HG03457 (cell line): ENCODE results near the gene ARHGEF39.

ENCODE experiments used
- ATAC-seq: cut with Tn5 transposase; IDR thresholded peaks from one replicate; pipeline ENCODE4 v1.9.1; 2021; ENCODE audit warnings: moderate number of reproducible peaks; ENCODE audit not compliant: unreplicated experiment

ARHGEF39 gene, protein sequence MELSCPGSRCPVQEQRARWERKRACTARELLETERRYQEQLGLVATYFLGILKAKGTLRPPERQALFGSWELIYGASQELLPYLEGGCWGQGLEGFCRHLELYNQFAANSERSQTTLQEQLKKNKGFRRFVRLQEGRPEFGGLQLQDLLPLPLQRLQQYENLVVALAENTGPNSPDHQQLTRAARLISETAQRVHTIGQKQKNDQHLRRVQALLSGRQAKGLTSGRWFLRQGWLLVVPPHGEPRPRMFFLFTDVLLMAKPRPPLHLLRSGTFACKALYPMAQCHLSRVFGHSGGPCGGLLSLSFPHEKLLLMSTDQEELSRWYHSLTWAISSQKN

DNA sequence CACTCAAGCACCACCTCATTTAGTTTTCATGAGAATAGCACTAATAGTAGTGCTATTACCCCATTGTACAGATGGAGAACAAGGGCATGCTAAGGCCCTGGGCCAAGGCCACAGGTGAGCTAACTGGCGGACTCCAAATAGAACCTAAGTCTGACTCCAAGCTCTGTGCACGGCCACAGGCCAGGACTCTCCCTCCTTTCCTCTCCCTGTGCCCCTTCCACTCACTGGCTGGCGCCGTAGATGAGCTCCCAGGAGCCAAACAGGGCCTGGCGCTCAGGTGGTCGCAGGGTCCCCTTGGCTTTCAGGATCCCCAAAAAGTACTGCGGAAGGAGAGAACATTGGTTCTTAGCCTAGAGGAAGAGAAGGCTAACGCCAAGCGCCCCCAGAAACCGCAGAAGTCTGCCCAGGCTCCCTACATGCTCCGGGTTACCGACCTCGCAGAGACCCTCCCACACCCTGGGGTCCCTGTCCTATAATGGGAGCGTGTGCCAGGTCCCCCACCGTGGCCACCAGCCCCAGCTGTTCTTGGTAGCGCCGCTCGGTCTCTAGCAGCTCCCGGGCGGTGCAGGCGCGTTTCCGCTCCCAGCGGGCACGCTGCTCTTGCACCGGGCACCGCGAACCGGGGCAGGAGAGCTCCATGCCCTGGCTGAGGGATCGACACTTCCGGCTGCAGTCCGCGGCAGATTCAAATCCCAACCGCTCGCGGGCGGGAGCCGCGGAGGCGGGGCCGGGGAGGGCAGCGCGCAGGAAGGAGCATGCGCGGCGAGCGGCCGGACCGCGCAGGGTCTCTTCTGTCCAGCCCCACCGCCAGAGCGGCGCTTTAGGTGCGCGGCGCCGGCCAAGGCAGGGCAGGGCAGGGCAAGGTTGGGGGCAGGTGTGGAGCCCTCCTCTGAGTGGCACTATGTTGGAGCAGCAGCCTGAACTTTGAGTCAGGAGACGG is at the start of gene ARHGEF39:
Gene ARHGEF39, minus strand, starts transcription at position 665 of the 940 bp plus-strand sequence. Its CDS starts 26 bp downstream, at position 639.
- peak; percentile 44 for ATAC-seq

DNA sequence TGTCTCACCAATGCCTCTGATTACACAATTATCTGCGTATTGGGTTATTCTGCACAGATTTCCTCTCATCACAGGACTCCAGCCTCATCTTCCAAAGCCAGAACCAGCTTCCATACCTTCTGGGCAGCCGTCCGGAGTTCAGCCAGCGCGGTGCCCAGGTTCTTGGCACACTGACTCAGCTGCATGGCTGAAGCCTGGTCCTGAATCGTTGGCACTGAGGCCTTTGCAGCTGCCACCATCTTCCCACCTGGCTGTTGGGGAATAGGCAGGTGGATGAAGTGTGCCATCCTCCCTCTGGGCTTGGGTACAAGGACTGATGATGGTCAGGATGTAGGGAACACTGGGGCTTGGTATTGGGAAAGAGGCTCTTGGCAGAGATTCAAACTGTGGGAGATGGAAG is 49.1 kb upstream of the ARHGEF39 start:
- ATAC-seq = no peak

DNA sequence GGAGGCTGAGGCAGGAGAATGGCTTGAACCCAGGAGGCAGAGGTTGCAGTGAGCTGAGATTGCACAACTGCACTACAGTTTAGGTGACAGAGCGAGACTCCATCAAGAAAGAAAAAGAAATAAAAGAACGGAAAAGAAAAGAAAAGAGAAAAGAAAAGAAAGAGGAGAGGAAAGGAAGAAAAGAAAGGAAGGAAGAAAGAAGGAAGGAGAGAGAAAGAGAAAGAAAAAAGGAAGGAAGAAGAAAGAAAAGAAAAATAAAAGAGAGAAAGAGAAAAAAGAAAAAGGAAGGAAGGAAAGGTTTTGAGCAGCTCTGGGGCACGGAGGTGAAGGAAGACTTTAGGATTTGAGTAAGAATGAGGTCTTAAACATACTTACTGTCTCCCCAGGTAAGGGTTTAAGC is 48.6 kb upstream of the ARHGEF39 start:
- no peak for ATAC-seq

DNA sequence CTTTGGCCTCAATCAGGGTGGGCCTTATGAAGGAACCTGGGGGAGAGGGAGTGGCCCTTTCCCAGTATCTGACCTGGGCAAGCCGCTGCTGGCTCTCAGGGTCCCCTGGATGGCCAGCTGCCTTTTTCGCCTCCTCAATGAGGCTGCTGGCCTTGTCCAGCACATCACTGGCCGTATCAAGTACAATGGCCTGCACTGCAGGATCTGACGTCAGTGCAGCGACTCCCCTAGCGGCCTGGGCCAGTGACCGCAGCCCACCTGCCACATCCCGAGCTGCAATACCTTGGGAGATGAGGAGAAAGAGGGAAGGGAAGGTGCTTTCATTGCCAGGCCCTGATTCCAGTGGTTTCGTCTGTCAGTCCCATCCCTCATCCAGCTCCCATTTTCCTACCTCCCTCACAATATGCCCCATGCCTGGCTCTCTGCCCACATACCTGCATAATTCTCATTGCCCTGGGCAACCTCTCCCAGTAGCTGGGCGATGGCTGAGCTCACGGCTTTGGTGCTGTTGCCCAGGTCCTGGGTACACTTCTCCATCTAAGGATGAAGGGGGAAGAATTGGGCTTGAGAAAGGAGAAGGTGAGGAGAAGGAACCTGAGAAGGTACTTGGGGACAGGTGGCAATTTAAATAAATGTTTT is 47.9 kb upstream of the ARHGEF39 start:
- no peak for ATAC-seq

DNA sequence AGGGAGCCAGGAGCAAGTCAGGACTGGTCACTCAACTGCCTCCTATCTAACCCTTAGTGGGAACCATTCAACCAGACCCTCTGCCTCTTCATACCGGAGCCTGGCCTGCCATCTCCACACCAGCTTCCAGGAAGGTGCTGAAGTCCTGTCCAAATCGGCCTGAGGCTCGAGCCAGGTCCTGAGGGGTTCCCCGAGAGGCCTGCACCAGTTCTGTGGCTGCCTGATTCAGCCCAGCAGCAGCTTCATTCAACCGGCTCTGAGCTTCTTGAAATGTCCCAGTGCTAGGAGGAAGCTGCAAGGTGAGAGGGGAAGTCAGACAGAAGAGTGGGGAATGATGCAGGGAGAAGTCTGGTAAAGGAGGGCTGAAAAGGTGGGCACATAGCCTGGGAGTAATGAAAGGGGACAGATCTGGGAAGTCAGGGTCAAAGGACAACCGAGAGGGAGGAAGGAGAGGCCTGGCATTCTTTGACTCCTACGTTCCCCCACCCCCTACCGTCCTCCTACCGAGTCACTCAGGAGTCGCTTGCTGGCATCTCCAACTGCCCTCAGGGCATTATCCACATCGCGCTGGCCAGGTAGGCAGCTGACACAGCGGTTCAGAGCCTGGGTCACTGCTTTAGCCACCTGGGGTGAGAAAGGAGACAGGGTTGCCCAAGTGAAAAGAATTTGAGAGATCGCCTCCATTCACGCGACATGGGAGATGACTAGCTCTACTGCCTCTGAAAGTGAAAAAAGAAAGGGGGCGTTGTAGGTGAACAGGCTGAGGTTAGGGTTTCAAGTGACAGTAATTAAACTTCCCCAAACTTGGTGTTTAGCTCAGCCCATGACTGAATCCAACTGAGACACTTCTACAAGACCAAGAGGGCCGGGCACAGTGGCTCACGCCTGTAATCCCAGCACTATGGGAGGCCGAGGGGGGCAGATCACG is 46.8 kb upstream of the ARHGEF39 start:
- no peak for ATAC-seq

DNA sequence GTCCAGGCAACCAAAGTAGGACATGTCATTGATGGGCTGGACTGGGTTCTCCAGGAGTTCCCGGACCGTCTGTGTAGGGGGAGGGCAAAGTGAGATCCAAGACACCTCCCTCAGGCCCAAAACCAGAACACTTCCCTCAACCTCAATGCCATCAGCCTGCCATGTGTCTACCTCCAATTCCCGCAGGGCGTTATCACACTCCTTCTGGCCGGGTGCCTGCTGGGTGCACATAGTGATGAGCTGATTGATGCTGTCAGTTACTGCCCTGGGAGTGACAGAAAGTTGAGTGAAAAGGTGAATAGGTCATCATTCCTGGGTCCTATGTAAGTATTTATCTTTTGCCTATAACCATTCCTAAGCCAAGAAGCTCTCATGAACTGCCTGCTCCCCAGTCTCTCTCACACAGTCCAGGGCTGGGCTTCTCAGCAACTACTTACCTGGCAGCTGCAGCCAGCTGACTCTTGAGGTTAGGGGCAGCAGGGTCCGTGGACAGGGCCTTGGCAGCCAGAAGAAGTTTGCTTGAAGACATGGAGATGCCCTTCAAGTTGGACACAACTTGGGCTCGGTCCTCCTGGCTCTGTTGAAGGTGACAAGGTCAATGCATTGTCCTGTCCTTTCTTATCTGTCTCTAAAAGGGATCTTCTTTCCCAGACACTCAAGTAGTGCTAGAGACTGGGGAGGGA is 46.0 kb upstream of the ARHGEF39 start:
- ATAC-seq = no peak

DNA sequence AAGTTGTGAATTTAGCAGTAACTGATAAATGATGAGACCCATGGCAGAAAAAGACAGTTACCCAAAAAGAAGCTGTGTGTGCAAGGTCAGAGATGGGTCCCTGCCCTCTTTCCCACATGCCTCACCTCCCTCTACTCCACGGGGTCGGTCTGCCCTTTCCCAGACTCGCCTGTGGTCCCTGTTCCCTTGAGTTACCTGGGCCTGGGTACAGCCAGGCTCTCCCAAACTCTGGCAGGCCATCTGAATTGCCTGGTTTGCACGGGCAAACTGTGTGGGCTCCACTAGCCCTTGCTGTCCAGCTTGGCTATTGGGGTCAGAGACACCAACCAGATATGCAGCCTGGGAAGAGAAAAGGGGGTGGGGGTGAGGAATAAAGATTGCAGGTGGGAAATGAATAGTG is 43.2 kb upstream of the ARHGEF39 start:
- no peak for ATAC-seq

DNA sequence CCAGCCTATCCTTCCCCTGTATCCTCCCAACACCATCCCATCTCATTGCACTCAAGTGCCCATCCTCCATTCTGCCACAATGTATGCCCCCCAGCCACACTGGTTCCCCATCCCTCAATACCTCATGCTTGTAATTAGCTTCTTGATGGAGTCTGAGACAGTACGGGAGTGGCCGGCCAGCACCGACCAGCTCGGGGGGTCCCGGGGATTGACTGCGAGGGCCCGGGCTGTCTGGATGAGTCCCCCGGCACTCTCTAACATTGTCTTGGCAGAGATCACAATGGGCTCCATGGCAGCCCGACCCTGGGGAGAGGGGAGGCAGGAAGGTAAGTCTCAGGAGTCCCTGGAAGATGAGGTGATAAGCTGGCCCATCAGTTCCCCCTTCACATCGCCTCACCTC is 42.0 kb upstream of the ARHGEF39 start:
- ATAC-seq = no peak

DNA sequence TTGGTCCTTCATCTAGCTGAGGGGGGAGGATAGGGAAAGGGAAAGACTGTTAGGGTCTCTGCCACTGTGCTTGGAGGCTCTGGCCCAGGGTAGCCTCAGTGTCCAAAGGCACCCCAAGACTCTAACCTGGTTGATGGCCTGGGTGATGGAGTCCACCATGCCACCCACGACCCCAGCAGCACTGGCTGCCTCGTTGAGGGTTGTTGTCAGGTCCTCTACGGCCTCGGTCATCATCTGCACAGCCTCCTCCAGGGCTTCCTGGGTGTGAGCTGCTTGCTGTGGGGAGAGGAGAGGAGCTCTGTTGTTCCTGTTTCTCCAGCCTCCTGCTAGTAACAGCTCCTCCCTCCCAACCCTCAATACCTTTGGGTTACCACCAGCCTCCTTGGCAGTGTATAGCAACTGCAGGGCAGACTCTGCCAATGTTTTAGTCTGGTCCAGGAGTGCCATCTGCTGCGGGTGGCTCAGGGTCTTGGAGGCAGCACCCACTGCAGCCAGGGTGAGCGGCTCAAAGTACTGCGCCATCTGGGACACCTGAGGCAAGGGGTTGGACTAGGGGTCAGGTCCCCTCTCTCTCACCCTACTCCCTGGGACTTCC is 40.9 kb upstream of the ARHGEF39 start:
- no peak for ATAC-seq

DNA sequence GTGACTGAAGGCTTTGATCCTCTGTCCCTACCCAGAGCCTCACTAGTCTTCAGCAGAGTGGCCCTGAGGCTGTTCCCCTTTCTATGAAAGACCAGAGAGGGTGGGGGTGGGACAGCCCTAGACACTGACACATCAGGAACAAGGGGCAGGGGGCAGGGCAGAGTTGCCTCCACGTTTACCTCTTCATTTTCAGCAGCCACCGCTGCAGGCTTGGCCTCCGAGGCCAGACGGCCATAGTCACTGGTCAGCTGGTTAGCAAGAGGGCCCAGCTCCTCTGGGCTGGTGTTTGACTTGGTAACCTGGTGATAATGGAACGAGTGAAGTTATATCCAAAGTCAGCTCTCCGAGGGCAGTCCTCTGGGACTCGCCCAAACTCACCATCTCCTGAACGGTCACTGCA is 40.4 kb upstream of the ARHGEF39 start:
- no peak for ATAC-seq

DNA sequence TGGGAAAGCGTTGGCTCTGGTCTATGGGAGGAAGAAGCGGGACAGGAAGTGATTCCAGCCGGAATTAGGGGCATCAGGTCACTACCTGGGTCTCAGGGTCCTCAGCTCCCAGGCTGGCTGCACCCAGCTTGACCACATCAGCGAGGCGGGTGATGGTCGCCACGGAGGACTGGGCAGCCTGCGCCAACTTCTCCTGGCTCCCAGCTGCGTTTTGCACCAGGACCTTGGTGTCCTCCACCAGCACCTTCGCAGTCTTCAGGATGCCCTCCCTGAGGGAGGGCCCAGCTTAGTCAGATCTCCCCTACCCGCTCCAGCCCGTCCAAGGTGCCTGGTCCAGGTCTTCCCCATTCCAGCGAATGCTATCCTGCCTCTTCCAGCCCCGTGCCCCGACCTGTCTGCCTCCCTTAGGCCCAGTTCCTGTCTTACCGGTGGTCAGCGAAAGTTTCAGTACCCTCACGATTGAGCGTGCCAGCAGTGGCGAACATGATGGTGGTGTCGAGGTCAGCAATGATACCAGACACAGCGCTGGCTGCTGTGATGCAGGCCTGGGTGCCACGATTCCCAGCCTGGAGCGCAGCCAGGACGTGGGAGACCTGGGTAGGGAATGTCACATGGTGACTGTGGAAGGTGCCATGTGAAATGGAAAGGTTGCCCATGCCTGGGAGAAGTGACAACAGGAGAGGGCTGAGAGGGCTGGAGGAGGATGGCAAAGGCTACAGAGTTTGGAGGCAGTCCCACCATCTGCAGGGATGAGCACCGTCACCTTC is 39.1 kb upstream of the ARHGEF39 start:
- no peak for ATAC-seq

DNA sequence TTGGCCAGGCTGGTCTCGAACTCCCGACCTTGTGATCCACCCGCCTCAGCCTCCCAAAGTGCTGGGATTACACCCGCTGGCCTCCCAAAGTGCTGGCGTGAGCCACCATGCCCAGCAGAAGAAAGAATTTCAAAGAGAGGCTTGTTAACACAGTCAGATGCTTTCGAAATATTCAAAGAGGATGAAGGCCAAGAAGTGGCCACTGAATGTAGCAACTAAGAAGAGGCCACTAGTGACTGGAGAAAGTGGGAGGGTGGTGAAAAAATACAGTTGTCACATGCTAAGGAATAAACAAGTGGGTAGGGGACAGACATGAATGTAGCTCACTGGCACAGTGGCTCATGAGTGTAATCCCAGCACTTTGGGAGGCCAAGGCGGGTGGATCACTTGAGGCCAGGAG is 37.7 kb upstream of the ARHGEF39 start:
- no peak for ATAC-seq

DNA sequence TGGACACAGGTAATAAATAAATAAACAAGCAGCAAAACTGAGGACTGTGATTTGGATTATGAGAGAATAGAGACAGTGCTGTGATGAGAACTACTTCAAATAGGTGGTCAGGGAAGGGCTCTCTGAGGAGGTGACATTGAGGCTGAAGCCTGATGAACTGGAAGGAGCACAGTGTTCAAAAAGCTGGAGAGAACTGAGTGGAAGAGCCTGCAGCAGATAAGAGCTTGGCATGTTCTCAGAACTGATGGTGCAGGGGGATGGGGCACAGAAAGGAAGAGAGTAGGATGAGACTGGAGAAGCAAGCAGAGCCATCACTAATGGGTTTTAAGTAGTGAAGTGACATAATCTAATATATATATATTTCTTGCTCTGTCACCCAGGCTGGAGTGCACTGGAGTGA is 35.9 kb upstream of the ARHGEF39 start:
- no peak for ATAC-seq

DNA sequence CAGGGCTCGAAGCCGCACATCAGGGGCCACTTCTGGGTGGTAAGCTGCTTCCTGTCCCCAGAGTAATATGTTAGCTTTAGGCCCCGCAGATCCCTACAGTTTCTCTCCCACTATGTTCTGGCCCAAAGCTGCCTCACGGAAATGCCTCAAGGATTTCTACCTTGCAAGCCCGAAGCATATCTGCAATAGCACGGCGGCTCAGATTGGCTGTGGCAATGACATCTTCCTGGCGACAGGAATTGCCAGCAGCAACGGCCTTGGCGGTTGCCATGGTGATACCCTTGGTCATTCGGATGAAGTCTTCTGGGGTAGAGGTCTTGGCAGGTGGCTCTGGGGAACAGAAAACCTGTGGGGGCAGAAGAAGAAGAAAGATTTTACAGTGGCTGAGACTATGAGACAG is 35.0 kb upstream of the ARHGEF39 start:
- ATAC-seq = no peak

DNA sequence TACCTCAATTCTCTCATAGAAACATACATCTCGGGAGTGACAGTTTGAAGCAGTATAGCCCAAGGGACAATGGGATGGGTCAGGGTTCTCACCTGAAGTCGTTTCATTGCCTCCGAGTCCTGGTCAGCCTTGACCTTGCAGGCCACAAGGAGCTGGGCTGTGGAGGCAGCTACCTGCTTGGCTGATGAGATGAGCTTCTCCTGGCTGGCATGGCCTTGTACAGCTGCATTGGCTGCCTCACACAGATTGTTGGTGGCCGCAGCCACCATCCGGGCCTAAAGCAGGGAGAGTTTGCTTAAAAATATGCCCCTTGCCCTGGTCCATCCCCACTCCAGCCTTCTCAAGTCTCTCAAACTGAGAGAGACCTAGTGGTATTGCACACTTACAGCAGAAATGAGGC is 33.2 kb upstream of the ARHGEF39 start:
- no peak for ATAC-seq

DNA sequence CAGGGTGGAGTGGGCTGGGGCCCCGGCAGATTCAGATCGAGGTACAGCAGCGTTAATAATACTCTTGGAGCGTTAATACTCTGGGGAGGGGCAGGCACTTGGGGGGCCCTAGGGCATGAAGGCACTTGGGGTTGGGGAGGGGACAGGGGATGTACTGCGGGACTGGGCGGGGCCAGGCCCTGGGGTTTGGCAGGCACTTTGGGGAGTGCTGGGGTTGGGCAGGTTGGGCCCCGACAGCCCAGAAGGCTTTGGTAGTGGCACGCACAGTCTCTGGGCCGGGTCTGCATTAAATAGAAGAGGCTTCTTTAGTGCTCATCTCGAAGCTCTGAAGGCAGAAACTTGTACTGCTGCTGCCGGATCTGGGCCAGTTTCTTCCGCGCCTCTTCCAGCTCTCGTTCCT is 32.5 kb upstream of the ARHGEF39 start:
- ATAC-seq = no peak

DNA sequence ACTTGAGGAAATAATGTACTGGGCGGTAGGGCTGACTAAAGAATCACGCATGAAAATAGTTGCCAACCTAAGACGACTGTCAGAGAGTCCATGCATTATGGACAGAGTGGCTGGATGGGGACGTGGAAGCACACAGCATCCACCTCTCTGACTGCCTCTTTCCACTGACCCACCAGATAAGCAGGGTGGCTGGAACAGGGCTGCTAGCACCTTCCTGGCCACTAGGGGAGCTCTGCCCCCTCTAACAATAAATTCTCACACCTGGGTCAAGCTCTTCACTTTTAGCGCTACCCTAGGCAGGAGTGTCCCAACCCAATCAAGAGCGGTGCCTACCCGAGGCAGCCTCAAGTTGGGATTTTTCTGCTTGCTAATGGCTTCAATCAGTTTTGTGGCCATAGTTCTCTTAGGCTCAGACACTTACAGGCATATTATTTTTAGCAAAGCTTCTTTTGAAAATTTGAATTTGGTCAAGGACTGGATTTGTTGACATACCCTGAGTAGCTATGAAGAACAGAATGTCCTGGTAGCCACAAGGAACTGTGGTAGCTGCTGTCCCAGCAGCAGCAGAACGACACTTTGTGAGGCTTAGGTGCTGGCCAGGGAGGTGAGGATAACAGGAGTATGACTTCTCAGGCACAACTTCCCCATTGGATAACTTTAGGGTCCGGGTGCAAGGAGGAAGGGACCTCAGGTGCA is 31.7 kb upstream of the ARHGEF39 start:
- no peak for ATAC-seq

DNA sequence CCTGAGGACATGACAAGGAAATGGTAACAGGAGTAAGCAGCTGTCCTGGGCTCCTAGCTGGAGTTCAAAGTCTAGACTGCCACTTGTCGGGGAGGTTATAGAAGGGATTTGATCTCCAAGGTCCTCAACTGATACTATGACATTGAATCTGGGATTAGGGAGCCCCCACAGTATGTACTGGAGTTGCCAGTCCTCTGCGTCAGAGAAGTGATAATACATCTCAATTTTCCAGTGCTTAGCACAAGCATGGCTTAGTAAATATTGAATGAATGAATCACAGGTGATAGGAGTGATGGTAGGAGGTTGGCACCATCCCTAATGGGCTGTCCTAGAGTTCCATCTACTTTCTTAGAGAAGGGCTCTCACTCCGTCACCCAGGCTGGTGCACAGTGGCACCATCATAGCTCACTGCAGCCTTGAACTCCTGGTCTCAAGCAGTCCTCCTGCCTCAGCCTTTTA is 31.0 kb upstream of the ARHGEF39 start:
- no peak for ATAC-seq
